Right lobe of liver (tissue), 6 donors: Measurements from ENCODE around the gene CYBA. TPM values are rescaled to one million over a fixed set of nuclear protein-coding genes. Genes with fewer than 3 reads are reported as not detected.

Experiments
- ATAC-seq, 4 donors: fragments of 200-7000 bp; cut with Tn5 transposase; one replicate each; pipeline ENCODE4 v1.9.1; 2020; ENCODE audit warnings: mild to moderate bottlenecking in 4 of 4, moderate library complexity in 4 of 4
- DNase-seq, 3 donors: peaks; one replicate each; pipeline ENCODE4 v3.0.0-alpha.2; 2020
- H3K27ac ChIP-seq, 3 donors: fragments of 200-600 bp; one replicate each; pipeline ENCODE4 v1.8.0; 2022
- H3K27me3 ChIP-seq, 2 donors: fragments of 200-600 bp; one replicate each; pipeline ENCODE4 v1.8.0; 2022
- H3K36me3 ChIP-seq, 4 donors: fragments of 200-600 bp; sonication (generic) in 1 of 4; one replicate each; pipeline versions ENCODE4 v1.5.1 to v1.8.0; 2017 to 2022; ENCODE audit warnings: control low read depth in 1 of 4
- H3K4me1 ChIP-seq, 4 donors: fragments of 200-600 bp; sonication (generic) in 1 of 4; one replicate each; pipeline versions ENCODE4 v1.5.1 to v1.8.0; 2017 to 2022; ENCODE audit warnings: control low read depth in 1 of 4
- H3K4me3 ChIP-seq, 3 donors: fragments of 200-600 bp; one replicate each; pipeline ENCODE4 v1.8.0; 2022
- H3K9me3 ChIP-seq, 4 donors: fragments of 200-600 bp; sonication (generic) in 1 of 4; one replicate each; pipeline versions ENCODE4 v1.5.1 to v1.8.0; 2017 to 2022; ENCODE audit warnings: control low read depth in 1 of 4
- POLR2A ChIP-seq: fragments of 450-650 bp; IDR thresholded peaks from one replicate; pipeline ENCODE4 v1.6.1; 2017; ENCODE audit warnings: antibody characterized with exemption, mild to moderate bottlenecking
- WGBS: methylation state at CpG from one replicate; pipeline ENCODE4 v1.1.6; 2018; ENCODE audit warnings: low coverage, low lambda C conversion rate; ENCODE audit not compliant: insufficient coverage; ENCODE audit errors: missing lambda C conversion rate; 5-methylcytosine and 5-hydroxymethylcytosine counted together
- intact Hi-C, 2 donors: fragments of 100-400 bp; cut with DNase I; formaldehyde crosslinking; loops; one replicate each; pipeline versions ENCODE4 v1.11.2 to v1.14.1; 2022
- total RNA-seq, 6 experiments: library from RNA; depleted of rRNA in 2 of 6; stranded (reverse); fragments of >200 nt in 2 of 6; fragmentation: NEBNext Ultra II Directional in 3 of 6; extraction: Animal tissue kit (Norgen Biotek cat#: 25700) in 3 of 6; gene quantifications; one replicate each; pipeline versions ENCODE4 v1.1.0 to v1.2.4, GENCODE V29; 2016 to 2023
- TF ChIP-seq, protein P1 (sequence below), 4 donors: fragments of 200-600 bp in 3 of 4; fragments of 450-650 bp in 1 of 4; IDR thresholded peaks; one replicate each; pipeline versions ENCODE4 v1.5.1 to v1.8.0; 2016 to 2022; ENCODE audit warnings: antibody characterized with exemption in 4 of 4, mild to moderate bottlenecking in 2 of 4
- donor health status: DM: no; HTN: yes; CAD: no.
- donor health status: DM: no; HTN: no; CAD: no.
- donor health status: DM: no; HTN: no; CAD: no.
- donor health status: DM: no; HTN: yes; CAD: no.
- donor health status: DM: no; HTN: yes; CAD: no.

CYBA gene
- total RNA-seq, 6 experiments from 2014 or later: 22.8 to 70.0 (median 41.3) TPM

DNA sequence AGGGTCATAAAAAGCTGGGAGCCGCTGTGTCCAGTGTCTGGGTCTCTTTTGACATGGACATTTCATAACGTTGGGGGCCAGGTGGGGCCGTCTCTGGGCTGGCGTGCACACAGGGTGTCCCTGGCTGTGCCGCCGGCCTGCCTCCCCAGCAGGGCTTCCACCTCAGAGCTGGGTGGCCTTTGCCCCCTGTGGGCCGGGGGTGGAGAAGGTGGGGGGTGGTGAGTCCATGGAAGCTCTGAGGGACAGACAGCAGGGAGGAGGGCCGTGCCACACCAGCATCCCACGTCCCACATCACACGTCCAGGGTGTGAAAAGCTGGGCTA is 36.4 kb upstream of the CYBA start:
- Histone ChIP-seq H3K4me1 (peaks cover 0 to 11% (median 4%) of the 10 kb centered on the region in 4 donors), H3K9me3 (no peaks in the 10 kb centered on the region), H3K36me3 (no peaks in the 10 kb centered on the region), H3K27ac (no peak overlapping the region), H3K4me3 (no peak overlapping the region), H3K27me3 (no peaks in the 10 kb centered on the region)
- no peak for ATAC-seq
- WGBS: 23% methylated on average over 3 of the region's 10 CpGs
- intact Hi-C loops: no loop called here
- no peak for DNase-seq
- TF ChIP-seq POLR2A: no peak
- TF ChIP-seq, protein P1, sequence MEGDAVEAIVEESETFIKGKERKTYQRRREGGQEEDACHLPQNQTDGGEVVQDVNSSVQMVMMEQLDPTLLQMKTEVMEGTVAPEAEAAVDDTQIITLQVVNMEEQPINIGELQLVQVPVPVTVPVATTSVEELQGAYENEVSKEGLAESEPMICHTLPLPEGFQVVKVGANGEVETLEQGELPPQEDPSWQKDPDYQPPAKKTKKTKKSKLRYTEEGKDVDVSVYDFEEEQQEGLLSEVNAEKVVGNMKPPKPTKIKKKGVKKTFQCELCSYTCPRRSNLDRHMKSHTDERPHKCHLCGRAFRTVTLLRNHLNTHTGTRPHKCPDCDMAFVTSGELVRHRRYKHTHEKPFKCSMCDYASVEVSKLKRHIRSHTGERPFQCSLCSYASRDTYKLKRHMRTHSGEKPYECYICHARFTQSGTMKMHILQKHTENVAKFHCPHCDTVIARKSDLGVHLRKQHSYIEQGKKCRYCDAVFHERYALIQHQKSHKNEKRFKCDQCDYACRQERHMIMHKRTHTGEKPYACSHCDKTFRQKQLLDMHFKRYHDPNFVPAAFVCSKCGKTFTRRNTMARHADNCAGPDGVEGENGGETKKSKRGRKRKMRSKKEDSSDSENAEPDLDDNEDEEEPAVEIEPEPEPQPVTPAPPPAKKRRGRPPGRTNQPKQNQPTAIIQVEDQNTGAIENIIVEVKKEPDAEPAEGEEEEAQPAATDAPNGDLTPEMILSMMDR (IDR thresholded peaks at IDR 0.05): no peak

DNA sequence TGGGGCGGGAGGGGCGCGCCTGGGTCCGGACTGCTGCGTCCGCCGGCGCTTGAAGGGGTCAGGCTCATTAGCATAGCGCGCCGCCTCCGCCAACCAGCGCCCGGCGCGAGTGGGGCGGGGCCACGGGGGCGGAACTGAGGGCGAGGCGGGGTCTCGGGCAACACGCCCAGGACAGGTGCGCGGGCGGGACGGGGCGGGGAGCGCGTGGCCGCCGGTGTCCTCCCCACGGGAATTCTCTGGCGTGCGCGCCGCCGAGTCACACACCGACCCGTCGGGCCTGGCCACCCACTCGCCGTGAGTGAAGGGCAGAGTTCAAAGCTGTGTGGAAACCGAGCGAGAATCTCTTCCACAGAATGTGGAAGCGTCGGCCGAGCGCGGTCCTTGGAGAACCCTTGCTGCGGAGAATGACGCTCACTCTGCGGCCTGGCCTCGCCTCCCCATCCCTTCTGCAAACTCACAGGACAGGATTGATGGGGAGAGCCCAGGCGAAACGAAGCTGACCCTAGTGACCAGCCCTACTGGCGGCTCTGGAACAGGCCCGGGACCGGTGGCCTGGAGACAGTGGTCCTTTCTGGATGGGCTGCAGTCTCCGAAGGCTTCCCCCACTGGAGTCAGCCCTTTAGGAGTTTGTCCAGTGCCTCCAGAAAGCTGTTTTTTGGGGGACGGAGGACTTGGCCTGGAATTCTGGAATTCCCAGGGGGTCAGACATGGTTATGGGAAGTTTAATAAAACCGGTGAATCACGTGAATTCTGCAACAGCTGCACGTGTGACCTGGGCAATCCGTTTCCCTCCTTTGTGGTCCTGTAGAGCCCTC is 35.8 kb upstream of the CYBA start, which contains the start of gene SNAI3:
Gene SNAI3 (minus strand): TSS at position 69 of the 815 bp plus-strand sequence. CDS start 101 bp downstream, outside the sequence.
- intact Hi-C loops: no loop called here
- peaks cover 0 to 11% (median 4%) of the 10 kb centered on the region in 4 donors for H3K4me1 ChIP-seq

DNA sequence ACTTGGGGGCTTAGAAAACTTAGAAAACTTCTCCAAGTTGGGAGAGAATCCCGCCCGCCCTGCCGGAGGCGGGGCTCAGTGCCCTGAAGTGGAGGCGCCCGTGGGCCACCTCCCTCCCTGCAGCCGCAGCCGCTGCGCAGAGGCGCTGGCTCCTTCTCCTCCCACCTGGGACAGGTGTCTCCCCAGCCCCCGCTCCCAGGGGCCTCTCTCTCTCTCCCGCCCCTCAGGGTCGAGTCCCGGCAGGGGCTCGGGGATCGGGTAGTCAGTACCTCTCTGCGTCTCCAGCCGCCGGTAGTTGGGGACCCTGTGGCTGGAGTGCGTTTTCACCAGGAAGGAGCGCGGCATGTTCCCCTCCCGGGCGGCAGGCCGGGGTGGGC is 35.2 kb upstream of the CYBA start:
- H3K27ac ChIP-seq: peak overlapping the region in 1 of 3 donors; percentile 52
- no peaks in the 10 kb centered on the region for H3K36me3 ChIP-seq
- ATAC-seq (peak; percentile 20 to 44 (median 40)), DNase-seq (peak in 1 of 3 donors; percentile 53)
- no peaks in the 10 kb centered on the region for H3K27me3 ChIP-seq
- WGBS: 0% methylated on average over 3 of the region's 25 CpGs
- no peaks in the 10 kb centered on the region for H3K9me3 ChIP-seq
- peak overlapping the region; percentile 55 to 58 (median 57) for H3K4me3 ChIP-seq
- intact Hi-C loops: no loop called here
- peaks cover 0 to 13% (median 4%) of the 10 kb centered on the region in 4 donors for H3K4me1 ChIP-seq
- TF ChIP-seq, protein P1 (IDR thresholded peaks at IDR 0.05): no peak
- TF ChIP-seq POLR2A: no peak

More for the DNA sequence above, 35.8 kb upstream of the CYBA start, which contains the start of gene SNAI3:
- Histone ChIP-seq H3K9me3 (no peaks in the 10 kb centered on the region), H3K36me3 (no peaks in the 10 kb centered on the region), H3K27ac (peak within 1 kb of the TSS in 1 of 3 donors; percentile 52), H3K27me3 (no peaks in the 10 kb centered on the region), H3K4me3 (peak within 1 kb of the TSS; percentile 55 to 58 (median 57))
- TF ChIP-seq POLR2A: no peak
- TF ChIP-seq, protein P1 (IDR thresholded peaks at IDR 0.05): no peak
- 2% methylated on average over 8 of the region's 65 CpGs for WGBS
- peak; percentile 86 to 94 (median 92) for ATAC-seq
- DNase-seq: peak; percentile 91 to 92 (median 92)

DNA sequence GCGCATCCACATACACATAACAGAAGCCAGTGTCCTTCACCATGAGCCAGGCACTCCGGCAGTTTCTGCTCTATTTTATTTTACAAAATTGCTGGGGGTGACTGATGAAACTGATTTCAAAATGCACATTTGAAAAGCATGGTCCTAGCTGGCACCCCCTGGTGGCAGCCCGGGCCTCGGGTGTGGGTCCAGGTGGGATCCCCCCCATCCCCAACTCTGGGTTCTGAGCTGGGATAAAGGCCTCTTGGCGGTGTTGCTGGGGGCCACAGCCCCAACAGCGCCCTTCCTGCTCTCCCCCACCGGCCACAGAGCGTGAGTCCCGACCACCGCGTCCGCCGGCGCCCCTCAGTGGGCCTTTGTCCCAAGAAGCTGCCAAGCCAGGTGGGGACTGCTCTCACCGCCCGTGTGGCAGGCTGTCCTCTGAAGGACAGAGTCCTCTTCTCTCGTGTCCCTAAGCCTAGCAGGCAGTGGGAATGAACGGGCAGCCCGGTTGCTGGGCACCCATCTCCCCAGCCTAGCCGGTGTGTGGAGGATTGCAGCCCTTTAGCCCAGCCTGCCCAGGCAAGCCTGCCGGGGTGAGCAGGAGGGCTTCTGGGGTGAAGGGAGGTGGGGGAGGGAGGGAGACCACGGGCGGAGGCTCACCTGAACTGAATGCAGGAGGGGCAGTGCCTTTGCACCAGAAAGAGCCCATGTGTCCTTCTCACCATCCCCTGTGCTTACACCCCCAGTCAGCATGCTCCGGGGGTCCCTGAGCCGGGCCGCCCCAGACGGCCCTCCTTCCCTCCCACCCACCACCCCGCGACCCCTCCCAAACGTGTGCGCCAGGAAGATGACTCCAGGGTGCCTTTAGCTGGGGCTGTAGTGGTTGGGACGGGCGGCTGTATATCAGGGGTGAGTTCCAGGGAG is 34.6 kb upstream of the CYBA start:
- intact Hi-C loops: no loop called here
- H3K4me1 ChIP-seq: peaks cover 0 to 13% (median 4%) of the 10 kb centered on the region in 4 donors
- no peaks in the 10 kb centered on the region for H3K27me3 ChIP-seq
- peak overlapping the region; percentile 55 to 58 (median 57) for H3K4me3 ChIP-seq
- no peak overlapping the region for H3K27ac ChIP-seq
- ATAC-seq (peak in 3 of 4 donors; percentile 1 to 17 (median 2)), DNase-seq (peak in 1 of 3 donors; percentile 50)
- H3K36me3 ChIP-seq: no peaks in the 10 kb centered on the region
- TF ChIP-seq, protein P1 (IDR thresholded peaks at IDR 0.05): peak; percentile 25 to 45 (median 31)
- TF ChIP-seq POLR2A: no peak
- 7% methylated on average over 9 of the region's 33 CpGs for WGBS
- no peaks in the 10 kb centered on the region for H3K9me3 ChIP-seq
